Heart right ventricle (tissue), 16 donors: ENCODE data around the gene TTC38. TPM values are rescaled to one million over a fixed set of nuclear protein-coding genes. Genes with fewer than 3 reads are reported as not detected.
A peak's percentile ranks its signal among the peaks of the same experiment; 100 is the strongest.

Source experiments
- ATAC-seq, 8 donors: fragments of 200-7000 bp; cut with Tn5 transposase; one replicate each; pipeline ENCODE4 v1.9.1; 2020; ENCODE audit warnings: mild to moderate bottlenecking in 8 of 8, moderate library complexity in 8 of 8, moderate number of reproducible peaks in 1 of 8
- DNase-seq, 2 donors: peaks; one replicate each; pipeline ENCODE4 v3.0.0-alpha.2; 2020
- H3K27ac ChIP-seq, 10 donors: fragments of 200-600 bp; sonication (generic) in 2 of 10; one replicate each; pipeline versions ENCODE4 v1.5.0 to v1.8.0; 2020 to 2022; ENCODE audit warnings: mild to moderate bottlenecking in 3 of 10
- H3K27me3 ChIP-seq, 7 donors: fragments of 200-600 bp; one replicate each; pipeline ENCODE4 v1.8.0; 2021 to 2022; ENCODE audit warnings: mild to moderate bottlenecking in 2 of 7
- H3K36me3 ChIP-seq, 9 donors: fragments of 200-600 bp; sonication (generic) in 1 of 9; one replicate each; pipeline versions ENCODE4 v1.5.0 to v1.8.0; 2020 to 2022; ENCODE audit warnings: mild to moderate bottlenecking in 2 of 9
- H3K4me1 ChIP-seq, 9 donors: fragments of 200-600 bp; sonication (generic) in 1 of 9; one replicate each; pipeline versions ENCODE4 v1.5.0 to v1.8.0; 2020 to 2022; ENCODE audit warnings: mild to moderate bottlenecking in 4 of 9
- H3K4me3 ChIP-seq, 10 donors: fragments of 200-600 bp; sonication (generic) in 2 of 10; one replicate each; pipeline versions ENCODE4 v1.5.0 to v1.8.0; 2020 to 2022; ENCODE audit warnings: mild to moderate bottlenecking in 7 of 10, moderate library complexity in 2 of 10
- H3K9me3 ChIP-seq, 11 donors: fragments of 200-600 bp in 10 of 11; sonication (generic) in 2 of 11; one replicate each; pipeline versions ENCODE4 v1.5.0 to v1.8.0; 2013 to 2022; ENCODE audit warnings: mild to moderate bottlenecking in 2 of 11, control low read depth in 1 of 11, moderate library complexity in 1 of 11
- CTCF ChIP-seq, 9 donors: fragments of 200-600 bp; sonication (generic) in 2 of 9; IDR thresholded peaks; one replicate each; pipeline versions ENCODE4 v1.5.0 to v1.8.0; 2021 to 2022; ENCODE audit warnings: antibody characterized with exemption in 9 of 9, mild to moderate bottlenecking in 5 of 9, moderate library complexity in 1 of 9
- WGBS, 2 donors: extraction: QIAGEN DNeasy Blood & Tissue Kit; methylation state at CpG; one replicate each; pipeline ENCODE4 v1.1.7; 2013; ENCODE audit warnings: inconsistent platforms in 1 of 2; 5-methylcytosine and 5-hydroxymethylcytosine counted together
- intact Hi-C, 10 donors: fragments of 100-400 bp; cut with DNase I; formaldehyde crosslinking; loops; one replicate each; pipeline versions ENCODE4 v1.11.1 to v1.14.2; 2022
- polyA plus RNA-seq, 2 donors: library from polyadenylated mRNA; stranded (reverse); fragments of 200-250 nt; gene quantifications; one replicate each; pipeline ENCODE4 v1.2.3, GENCODE V29; 2013
- total RNA-seq, 10 donors: library from RNA; stranded (reverse); fragmentation: NEBNext Ultra II Directional in 3 of 10; extraction: Animal tissue kit (Norgen Biotek cat#: 25700) in 3 of 10; gene quantifications; one replicate each; pipeline versions ENCODE4 v1.2.1 to v1.2.4, GENCODE V29; 2021 to 2023
- donor health status: Arrhythmogenic right ventricular cardiomyopathy.
- donor health status: ischemic (EF 13 %, LVEDD 7.1; RV severe dilation, severe dysfunction).
- donor health status: healthy with polysubstance abuse.
- donor health status: DM: no; HTN: yes; CAD: no.
- donor health status: DM: no; HTN: no; CAD: no.
- donor health status: ischemic (EF 25% LVEDD 6.9; RV normal size, moderate dysfunction).
- donor health status: ischemic (EF 25% LVEDD 5.7; RV mildly dilated, moderate dysfunction).
- donor health status: healthy.
- donor health status: DM: yes; HTN: yes; CAD: no.
- donor health status: Ischemic cardiomyopathy.
- donor health status: ischemic (EF 35%, LVEDD 5.7; RV mildly dilated, moderate dysfunction).
- donor health status: nonischemic (EF 11% LVEDD 7.7; RV severe dilation, severe dysfunction).
- donor health status: DM: yes; HTN: yes; CAD: no.
- donor health status: PGD.
- donor health status: ischemic (EF 29% LVEDD 5.4; RV normal size, mild dysfunction).
- donor health status: nonischemic (EF 23%, LVEDD 6.1; RV moderate dilation, normal function).

Gene TTC38
- total and polyA plus RNA-seq, 12 donors: 20.5 to 29.2 (median 26.1) TPM

DNA sequence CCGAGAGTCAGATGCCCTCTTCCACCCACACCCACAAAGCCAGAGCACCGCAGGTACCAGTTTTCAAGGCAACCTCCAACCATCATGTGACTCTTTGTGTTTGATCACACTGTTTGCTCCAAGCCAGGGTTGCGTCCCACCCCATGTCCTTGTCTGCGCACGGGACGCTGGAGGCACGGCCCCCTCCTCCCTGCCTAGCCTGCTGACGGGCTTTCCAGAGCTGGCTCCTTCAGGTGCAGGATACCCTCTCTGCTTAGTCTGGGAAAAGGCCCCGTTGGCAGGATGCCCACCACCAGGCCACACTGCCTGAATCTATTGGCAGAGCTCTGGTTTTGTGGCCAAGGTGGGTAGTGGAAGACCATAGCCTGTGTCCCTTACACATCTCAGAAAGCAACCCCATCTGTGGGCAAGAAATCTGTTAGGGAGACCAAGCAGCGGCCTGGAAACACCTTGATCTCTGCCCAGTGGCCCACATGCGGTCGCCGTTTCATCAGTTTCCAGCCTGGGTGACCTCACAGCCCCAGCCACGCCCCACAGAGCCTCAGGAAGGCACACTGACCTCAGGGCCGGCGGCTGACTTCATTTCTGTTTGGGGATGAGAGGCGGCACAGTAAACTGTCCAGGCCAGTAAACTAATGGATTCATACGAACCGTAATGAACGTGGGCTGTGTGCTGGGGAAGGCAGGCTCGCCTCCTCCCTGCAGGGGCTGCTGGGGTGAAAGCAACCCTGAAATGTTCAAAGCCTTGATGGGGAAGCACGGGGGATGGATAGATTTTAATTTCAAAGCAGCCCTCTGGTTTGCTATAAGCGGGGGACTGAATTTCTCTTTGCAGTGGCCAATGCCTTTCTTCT, 43.5 kb upstream of the TTC38 start:
- intact Hi-C loops: no loop called here
- TF ChIP-seq CTCF (IDR thresholded peaks at IDR 0.05): no peak
- H3K4me3 ChIP-seq: no peak overlapping the region
- H3K4me1 ChIP-seq: peaks cover 0 to 3% (median 0%) of the 10 kb centered on the region in 9 donors
- no peaks in the 10 kb centered on the region for H3K9me3 ChIP-seq
- DNase-seq (no peak), ATAC-seq (peak in 3 of 8 donors; percentile 23 to 32 (median 29))
- 84 to 88% methylated on average over 23 of the region's 23 CpGs for WGBS, 2 donors
- H3K27me3 ChIP-seq: no peaks in the 10 kb centered on the region
- H3K36me3 ChIP-seq: peaks cover 0 to 90% (median 39%) of the 10 kb centered on the region in 9 donors
- H3K27ac ChIP-seq: no peak overlapping the region

- 67 to 76% methylated on average over 10 of the region's 10 CpGs for WGBS, 2 donors
- peak in 1 of 8 donors; percentile 31 for ATAC-seq
These were observed 42.9 kb upstream of the TTC38 start for GRCh38 chr22:46224898-46225290.

GRCh38 chr22:46225631-46226030, 42.2 kb upstream of the TTC38 start:
- Histone ChIP-seq H3K9me3 (no peaks in the 10 kb centered on the region), H3K27ac (no peak overlapping the region), H3K27me3 (no peaks in the 10 kb centered on the region), H3K4me1 (no peaks in the 10 kb centered on the region), H3K4me3 (no peak overlapping the region), H3K36me3 (peaks cover 0 to 78% (median 25%) of the 10 kb centered on the region in 9 donors)
- 92 to 95% methylated on average over 7 of the region's 7 CpGs for WGBS, 2 donors
- peak in 1 of 8 donors; percentile 53 for ATAC-seq
- no peak for DNase-seq
- intact Hi-C loops: no loop called here
- TF ChIP-seq CTCF (IDR thresholded peaks at IDR 0.05): no peak

More at GRCh38 chr22:46224898-46225290, 42.9 kb upstream of the TTC38 start:
- DNase-seq: no peak
- TF ChIP-seq CTCF (IDR thresholded peaks at IDR 0.05): no peak
- H3K36me3 ChIP-seq: peaks cover 0 to 86% (median 33%) of the 10 kb centered on the region in 9 donors
- intact Hi-C loops: no loop called here
- H3K27ac ChIP-seq: no peak overlapping the region
- no peaks in the 10 kb centered on the region for H3K9me3 ChIP-seq
- no peaks in the 10 kb centered on the region for H3K4me1 ChIP-seq
- no peaks in the 10 kb centered on the region for H3K27me3 ChIP-seq
- no peak overlapping the region for H3K4me3 ChIP-seq

DNA sequence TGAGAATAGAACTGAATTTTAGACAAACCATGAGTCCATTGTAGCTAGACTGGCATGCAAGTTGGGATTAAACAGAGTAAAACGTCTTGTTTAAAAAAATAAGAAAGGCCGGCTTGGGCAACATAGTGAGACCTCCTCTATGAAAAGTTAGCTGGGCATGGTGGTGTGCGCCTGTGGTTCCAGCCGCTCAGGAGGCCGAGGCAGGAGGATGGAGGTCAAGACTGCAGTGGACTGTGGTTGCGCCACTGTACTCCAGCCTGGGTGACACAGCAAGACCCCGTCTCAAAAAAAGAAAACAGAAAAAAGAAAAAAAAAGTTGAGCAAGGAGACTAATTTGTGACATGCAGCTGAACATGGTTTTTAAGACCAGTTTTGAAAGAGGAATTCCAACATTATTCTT, 41.2 kb upstream of the TTC38 start:
- no peak for DNase-seq
- WGBS, 2 donors: 95 to 97% methylated on average over 7 of the region's 7 CpGs
- Histone ChIP-seq H3K4me3 (no peak overlapping the region), H3K27ac (no peak overlapping the region), H3K9me3 (no peaks in the 10 kb centered on the region), H3K27me3 (no peaks in the 10 kb centered on the region), H3K36me3 (peaks cover 0 to 73% (median 19%) of the 10 kb centered on the region in 9 donors), H3K4me1 (no peaks in the 10 kb centered on the region)
- intact Hi-C loops: no loop called here
- no peak for TF ChIP-seq CTCF (IDR thresholded peaks at IDR 0.05)
- no peak for ATAC-seq
